Fibroblast of skin of abdomen (primary cell): ENCODE measurements around the gene CHRNA10. TPM values are rescaled to one million over a fixed set of nuclear protein-coding genes. Genes with fewer than 3 reads are reported as not detected.

ENCODE experiments used
- DNase-seq: peaks from one replicate; pipeline ENCODE4 v3.0.0-alpha.2; 2013
- polyA plus RNA-seq, 2 experiments: library from polyadenylated mRNA; unstranded; fragments of 120-200 nt; gene quantifications; one replicate each; pipeline ENCODE4 v1.2.1, GENCODE V29; 2013; ENCODE audit not compliant: insufficient read length in 2 of 2

Gene CHRNA10, protein sequence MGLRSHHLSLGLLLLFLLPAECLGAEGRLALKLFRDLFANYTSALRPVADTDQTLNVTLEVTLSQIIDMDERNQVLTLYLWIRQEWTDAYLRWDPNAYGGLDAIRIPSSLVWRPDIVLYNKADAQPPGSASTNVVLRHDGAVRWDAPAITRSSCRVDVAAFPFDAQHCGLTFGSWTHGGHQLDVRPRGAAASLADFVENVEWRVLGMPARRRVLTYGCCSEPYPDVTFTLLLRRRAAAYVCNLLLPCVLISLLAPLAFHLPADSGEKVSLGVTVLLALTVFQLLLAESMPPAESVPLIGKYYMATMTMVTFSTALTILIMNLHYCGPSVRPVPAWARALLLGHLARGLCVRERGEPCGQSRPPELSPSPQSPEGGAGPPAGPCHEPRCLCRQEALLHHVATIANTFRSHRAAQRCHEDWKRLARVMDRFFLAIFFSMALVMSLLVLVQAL
- polyA plus RNA-seq (2013, experiment 1 of 2; ENCODE audit: insufficient read length), result 0.48 TPM
- polyA plus RNA-seq (2013, experiment 2 of 2; ENCODE audit: insufficient read length), result 0.46 TPM

DNA sequence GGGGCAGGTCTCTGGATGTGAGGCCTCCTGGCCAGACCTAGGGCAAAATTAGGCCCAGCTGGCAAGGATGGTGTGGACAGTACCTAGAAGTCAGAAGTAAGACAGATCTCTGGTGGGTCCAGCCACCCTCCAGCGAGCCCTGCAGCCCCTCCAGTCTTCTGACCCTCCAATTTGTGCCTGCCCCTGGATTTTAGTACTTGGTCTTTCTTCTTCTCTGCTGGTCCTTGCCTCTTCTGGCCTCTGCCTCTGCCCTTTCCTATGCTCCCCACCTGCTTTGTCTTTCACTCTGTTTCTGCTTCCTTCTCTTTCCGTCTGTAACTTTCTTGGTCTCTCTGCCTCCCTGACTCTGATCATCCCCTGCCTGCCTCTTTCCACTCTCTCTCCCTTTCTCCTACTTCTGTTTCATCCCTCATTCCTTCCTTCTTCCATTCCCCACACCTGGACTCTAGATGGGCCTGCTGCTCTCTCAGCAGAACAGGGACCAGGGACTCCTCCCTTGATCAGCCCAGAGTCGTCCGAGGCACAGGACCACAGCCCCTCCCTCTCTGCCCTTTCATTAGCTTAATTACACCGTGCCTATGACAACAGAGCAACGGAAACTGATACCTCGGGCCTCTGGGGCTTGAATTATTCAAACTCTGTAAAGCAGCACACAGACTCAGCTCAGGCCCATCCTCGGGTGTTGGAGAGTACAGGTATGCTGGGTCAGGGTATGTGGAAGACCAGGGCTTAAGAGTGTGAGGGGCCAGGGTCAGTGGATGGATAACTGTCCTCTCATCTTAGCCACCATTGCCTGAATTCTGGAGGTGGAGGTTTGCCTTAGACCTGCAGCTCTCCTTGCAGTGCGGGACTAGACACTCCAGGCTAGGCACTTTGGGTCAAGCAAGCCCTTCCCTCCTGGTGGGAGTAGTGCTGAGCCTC is at the start of gene CHRNA10:
Gene CHRNA10, minus strand, starts transcription at position 51 of the 921 bp plus-strand sequence. CDS start 72 bp downstream, outside the sequence.
- no peak for DNase-seq

DNA sequence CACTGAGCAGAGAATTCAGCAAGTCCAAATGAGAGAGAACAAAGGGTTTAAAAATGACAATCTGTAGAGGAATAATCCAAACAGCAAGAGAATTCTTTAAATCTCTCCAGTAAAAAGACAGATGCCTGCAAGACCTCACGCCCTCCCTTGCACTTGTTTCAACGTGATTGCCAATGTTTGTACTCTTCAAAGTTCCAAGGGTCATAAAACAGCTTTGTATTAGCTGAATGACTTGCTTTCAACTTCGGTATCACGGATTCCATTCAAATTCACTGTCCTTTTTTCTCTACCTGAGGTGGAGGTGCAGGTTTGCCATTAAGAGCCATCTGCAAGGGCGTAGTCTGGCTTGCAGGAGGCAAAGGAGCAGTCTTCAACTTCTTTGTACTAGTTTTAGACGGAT is 41.1 kb upstream of the CHRNA10 start:
- no peak for DNase-seq

DNA sequence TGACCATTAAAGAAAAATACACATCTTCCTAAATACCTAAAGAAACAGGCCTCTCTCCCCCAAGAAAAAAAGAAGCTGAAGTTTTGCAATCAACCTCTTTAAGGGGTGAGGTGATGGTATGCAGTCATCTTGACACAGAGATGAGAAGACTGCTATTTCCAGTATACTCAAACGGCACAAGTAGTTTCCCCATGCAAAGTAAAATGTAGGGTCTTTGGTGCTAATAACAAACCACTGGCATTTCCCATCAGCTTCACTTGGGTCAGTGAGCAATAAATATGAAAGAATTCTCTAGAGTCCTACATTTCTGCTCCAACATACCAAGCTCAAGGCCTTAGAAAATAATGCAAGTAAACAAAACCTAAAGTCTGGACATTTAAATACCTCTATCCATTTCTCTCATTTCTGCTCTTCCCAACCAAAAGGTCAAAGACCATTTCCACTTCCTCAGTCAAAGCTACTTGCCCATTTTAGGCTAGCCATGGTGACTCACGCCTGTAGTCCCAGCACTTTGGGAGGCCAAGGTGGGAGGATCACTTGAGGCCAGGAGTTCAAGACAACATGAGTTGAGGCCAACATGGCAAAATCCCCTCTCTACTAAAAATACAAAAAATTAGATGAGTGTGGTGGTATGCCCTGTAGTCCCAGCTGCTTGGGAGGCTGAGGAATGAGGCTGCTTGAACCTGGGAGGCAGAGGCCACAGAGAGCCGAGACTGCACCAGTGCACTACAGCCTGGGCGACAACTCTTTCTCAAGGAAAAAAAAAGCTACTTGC is 39.5 kb upstream of the CHRNA10 start:
- DNase-seq, result peak; percentile 50

DNA sequence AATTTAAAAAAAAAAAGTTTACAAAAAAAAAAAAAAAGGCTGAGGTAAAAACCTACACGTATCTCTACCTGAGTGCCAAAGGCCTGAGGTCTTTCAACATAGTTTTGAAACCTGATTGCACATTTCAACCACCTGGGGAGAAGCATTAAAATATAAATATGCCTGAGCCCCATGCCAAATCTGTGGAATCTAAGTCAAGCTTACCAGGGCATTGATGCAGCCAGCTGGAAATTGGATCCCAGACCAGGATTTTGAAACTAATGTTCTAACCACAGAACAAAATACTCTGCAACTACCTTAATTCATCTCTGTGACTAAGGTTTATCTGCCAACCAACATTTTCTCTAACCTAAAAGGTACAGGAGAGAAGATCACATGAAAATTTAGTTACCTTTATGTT is 38.8 kb upstream of the CHRNA10 start:
- peak; percentile 5 for DNase-seq

DNA sequence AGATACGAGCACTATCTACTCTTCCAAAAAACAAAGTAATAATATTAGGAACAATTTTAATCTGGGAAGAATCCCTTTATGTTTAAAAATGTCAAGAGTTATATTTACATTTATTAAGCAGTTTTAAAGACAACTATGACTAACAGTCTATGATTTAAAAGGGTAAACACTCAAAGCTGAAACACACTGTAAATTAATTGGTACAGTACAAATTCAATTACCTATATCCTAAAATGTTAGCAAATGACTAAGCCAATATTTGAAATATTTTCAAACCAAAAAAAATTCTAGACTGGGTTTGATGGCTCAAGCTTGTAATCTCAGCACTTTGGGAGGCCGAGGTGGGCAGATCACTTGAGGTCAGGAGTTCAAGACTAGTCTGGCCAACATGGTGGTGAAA is 36.0 kb upstream of the CHRNA10 start:
- DNase-seq, result peak; percentile 35

DNA sequence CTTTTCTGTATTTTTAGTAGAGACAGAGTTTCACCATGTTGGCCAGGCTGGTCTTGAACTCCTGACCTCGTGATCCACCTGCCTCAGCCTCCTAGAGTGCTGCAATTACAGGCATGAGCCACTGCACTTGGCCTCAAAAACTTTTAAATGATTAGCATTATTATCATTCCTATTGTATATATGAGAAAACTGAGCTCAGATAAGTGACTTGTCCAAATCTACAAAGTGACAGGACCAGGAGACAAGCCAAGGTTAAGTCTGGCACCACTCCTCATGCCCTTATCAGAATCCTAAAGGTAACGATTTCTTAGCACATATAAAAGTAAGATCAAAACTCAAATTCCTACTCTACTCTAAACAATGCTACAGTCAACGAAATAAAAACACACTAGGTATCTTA is 32.2 kb upstream of the CHRNA10 start:
- no peak for DNase-seq

DNA sequence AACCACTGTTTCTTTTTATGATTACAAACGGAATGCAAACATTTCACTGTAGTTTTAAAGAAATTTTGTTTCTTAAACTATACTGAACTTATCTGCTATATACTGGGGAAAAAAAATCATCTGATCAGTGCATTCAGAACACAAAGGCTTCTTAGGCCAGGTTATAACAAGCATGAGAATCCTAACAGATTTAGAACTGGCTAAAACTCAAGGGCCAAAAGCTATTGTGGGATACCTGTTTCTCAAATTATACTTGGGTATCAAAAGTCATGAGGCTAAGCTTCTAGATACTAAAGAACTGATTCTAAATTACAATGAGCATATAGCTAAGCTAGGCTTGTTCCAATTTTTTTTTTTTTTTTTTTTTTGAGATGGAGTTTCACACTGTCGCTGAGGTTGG is 29.7 kb upstream of the CHRNA10 start:
- DNase-seq, result no peak

DNA sequence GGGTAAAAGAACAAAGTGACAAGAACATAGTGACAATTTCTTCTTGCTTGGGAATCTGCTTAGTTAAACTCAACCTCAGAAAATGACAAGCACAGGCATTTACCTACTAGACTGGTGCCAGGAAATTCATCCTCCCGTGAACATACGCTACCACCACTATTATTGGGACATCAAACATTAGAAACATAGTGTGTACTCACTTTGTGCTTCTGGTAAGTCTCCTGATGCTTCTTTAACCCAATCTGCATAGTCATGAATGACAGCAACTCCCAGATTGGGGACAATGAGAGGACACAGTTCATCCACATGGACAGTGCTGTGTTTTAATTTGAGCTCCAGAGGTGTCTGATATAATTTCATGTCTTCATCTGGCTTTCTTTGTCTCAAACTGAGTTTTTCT is 29.2 kb upstream of the CHRNA10 start:
- DNase-seq, result no peak

DNA sequence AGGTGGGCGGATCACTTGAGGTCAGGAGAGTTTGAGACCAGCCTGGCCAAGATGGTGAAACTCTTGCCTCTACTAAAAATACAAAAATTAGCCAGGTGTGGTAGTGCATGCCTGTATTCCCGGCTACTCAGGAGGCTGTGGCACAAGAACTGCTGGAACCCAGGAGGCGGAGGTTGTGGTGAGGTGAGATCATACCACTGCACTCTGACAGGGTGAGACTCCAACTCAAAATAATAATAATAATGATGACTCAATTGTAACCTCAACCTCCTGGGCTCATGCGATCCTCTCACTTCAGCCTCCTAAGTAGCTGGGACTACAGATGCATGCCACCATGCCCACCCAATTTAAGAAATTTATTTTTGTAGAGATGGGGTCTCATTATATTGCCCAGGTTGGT is 15.6 kb upstream of the CHRNA10 start:
- no peak for DNase-seq

DNA sequence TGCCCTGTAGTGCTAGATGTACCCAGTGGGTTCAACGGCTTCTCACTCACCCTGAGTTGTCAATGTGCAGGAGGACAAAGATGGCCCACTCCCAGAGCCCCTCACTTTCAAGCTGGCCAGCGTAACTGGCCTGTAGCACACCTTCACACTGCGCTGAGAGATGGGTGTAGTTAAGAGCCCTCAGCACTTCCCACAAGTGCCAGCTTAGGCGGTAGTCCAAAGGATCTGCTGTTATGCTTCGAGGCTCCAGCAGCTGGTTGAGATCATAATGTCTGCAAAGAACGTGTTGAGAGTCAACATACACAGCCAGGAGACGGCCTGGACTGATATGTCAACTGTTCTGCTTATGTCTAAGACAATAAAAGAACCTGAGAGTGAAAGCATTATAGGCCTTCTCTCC is 14.7 kb upstream of the CHRNA10 start:
- no peak for DNase-seq

DNA sequence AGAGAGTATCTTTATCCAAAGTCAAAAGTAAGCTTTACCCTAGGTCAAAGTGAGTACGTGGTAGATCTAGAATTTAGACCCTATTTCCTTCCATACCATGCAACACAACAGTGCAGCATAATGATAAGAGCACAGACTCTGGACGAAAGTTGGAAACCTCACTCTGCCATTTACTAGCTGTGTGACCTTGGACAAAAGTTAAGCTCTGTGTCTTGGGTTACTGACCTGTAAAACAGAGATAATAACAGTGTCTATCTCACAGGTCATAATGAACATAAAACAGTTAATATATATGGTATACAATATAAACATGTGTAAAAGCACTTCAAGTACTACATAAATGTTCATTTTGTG is 13.6 kb upstream of the CHRNA10 start:
- DNase-seq, result no peak

DNA sequence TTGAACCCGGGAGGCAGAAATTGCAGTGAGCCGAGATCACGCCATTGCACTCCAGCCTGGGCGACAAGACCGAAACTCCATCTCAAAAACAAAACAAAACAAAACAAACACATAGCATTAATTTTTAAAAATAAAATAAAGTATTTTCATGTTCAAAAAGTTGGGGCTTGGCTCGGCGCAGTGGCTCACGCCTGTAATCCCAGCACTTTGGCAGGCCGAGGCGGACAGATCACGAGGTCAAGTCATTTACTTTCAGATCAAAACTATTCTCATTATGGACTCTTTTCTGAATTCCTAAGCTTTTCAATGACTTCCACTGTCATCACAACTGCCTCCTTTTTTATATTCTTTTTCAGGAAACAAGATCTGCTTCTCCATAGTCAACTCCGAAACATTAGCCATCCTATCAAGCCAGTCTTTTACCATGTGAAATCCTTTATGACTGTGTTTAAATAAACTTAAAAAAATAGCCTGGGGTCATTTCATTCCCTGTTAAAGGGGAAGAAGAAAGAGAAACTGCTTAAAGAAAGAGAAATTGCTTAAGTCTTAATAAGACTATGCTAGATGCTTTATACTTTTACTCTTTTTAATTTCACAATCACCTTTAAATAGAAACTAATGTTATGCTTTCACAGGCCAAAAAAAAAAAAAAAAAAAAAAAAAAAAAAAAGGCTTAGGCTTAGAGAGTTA is 13.1 kb upstream of the CHRNA10 start:
- no peak for DNase-seq

DNA sequence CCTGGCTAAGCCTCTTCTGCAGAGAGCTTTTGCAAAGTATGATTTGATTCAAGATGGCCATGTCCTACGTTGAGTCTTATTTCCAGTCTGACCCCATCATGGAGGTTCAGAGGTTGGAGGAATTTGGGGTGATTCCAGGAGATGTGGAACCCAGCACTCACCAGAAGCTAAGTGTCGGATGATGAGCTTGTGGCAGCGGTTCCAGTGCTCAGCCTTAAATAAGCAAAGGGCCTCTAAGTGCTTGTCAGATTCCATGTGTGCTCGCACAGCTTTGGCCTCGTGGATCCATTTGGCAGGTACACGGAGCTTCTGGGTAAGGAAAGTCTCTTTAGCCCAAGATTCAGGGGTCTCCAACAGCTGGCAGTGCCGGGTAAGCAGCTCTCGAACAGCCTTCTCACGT is 11.9 kb upstream of the CHRNA10 start:
- no peak for DNase-seq

DNA sequence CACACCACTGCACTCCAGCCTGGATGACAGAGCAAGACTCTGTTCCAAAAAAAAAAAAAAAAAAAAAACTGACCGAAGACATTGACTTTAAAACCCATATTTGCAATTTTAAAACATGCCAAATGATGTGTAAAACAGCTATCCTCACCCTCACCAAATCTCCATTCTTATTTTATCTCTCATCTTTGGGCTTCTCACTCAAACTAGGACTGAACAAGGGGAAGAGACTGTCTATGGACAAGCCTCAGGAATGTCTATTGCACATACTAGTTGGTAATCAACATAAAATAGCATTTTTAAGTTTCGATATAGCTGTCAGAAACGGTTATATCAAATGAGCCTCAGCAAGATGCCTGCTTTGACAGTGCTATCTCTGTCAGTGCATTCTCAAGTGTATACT is 7.9 kb upstream of the CHRNA10 start:
- no peak for DNase-seq

DNA sequence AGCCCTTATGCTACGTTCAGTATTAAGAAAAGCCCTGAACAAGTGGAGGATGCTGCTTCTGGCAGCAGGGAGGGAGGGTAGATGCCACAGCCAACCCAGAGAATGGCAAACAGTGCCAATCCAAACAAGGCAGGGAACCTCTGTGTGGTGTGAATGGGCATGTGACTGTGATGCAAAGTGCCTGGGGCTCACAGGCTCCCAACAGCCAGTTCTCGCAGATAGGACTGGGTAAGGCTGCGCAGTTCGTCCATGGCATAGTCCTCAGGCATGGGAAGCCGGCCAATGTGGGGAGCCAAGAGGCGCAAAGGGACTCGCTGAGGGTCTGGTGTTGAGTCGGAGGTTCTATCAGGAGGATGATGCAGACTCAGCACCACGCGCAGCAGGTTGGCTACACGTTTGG is 4.8 kb upstream of the CHRNA10 start:
- DNase-seq, result no peak

DNA sequence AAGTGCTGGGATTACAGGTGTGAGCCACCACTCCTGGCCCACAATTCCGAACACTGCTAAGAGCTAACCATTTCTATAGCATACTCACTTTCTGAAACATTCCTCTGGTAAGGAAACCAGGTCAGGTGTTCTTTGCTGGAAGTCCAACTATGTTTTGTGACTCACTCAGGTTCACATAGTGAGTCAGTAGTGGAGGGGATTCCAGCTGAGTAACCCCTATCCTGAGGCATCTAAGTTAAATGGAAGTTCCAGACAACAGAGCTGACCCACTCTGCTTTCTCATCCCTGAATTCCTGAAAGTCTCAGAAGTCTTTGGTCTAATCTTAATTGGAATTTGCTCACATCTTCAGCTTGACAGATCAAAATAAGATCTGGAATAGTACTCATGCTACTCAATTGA is 3.0 kb upstream of the CHRNA10 start:
- peak; percentile 55 for DNase-seq

DNA sequence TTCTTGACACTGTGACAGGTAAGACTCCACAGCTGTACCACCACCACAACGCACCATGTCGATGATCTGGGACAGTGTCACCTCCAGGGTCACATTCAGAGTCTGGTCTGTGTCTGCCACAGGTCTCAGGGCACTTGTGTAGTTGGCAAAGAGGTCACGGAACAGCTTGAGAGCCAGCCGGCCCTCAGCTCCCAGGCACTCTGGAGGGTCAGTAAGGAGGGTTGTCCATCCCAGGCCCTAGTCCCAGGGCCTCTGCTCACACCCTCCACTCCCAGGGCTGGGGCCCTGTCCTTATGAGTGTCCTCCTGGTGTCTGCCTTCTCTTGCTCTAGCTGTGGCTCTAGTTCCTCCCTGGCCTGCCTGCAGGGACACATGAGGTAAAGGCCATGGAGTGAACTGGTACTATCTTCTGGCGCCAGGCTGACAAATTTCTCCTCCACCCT is 1.4 kb downstream of the CHRNA10 start:
- no peak for DNase-seq

DNA sequence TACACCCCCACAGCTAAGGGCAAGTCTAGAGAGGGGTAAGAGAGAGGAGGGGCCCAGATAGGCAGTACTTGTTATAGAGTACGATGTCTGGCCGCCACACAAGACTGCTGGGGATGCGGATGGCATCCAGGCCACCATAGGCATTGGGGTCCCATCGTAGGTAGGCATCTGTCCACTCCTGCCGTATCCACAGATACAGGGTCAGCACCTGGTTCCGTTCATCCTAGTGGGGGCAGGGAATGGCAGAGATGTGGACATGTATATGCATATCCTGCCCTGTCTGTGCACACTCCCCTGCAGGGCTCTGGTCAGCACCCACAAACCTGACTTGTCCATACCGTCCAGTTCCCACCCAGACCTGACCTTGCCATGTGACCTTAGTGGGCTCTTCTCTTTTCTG is 2.1 kb downstream of the CHRNA10 start:
- DNase-seq, result no peak

DNA sequence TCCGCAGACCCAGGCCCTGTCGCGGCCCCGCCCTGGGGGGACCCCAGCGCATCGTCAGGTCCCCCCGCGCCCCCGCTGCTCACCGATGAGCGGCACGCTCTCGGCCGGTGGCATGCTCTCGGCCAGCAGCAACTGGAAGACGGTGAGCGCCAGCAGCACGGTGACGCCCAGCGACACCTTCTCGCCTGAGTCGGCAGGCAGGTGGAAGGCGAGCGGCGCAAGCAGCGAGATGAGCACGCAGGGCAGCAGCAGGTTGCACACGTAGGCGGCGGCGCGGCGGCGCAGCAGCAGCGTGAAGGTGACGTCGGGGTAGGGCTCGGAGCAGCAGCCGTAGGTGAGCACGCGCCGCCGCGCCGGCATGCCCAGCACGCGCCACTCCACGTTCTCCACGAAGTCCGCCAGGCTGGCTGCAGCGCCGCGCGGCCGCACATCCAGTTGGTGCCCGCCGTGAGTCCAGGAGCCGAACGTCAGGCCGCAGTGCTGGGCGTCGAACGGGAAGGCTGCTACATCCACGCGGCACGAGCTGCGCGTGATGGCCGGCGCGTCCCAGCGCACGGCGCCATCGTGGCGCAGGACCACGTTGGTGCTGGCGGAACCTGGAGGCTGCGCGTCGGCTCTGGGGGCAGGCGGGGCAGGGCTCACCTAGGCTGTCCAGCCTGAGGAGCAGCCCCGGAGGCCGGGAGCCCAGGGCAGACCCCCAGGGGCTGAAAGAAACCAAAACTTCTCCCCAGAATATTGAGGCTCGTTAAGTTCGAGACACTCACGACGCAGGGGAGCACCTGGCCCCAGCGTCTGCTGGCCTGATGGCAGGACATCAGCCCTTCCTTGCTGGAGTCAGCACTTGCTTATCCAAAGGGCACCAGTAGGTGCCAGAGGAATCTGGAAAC is 3.8 kb downstream of the CHRNA10 start:
- no peak for DNase-seq

DNA sequence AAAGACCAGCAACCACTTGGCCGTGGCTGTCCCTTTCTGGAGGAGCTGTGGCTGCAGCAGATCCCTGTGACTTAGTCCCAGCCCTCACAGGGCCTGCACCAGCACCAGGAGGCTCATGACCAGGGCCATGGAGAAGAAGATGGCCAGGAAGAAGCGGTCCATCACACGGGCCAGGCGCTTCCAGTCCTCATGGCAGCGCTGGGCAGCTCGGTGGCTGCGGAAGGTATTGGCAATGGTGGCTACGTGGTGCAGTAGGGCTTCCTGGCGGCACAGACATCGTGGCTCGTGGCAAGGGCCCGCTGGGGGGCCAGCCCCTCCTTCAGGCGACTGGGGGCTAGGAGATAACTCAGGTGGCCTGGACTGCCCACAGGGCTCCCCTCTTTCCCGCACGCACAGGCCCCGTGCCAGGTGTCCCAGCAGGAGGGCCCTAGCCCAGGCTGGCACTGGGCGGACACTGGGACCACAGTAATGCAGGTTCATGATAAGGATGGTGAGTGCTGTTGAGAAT is 5.1 kb downstream of the CHRNA10 start:
- DNase-seq, result no peak
